Fibroblast of pulmonary artery (primary cell): ENCODE results near the gene ADAMTS7.
A peak's percentile ranks its signal among the peaks of the same experiment; 100 is the strongest.

Experiments
- DNase-seq: peaks from one replicate; pipeline ENCODE4 v3.0.0-alpha.2; 2010; ENCODE audit warnings: low read depth
- H3K4me3 ChIP-seq: replicated peaks from 2 replicates; pipeline ENCODE4 v1.5.1; 2011; ENCODE audit warnings: low read depth, mild to moderate bottlenecking, control low read depth, low read length, moderate library complexity
- CTCF ChIP-seq: IDR thresholded peaks from 2 replicates; pipeline ENCODE4 v1.5.1; 2011; ENCODE audit warnings: mild to moderate bottlenecking, control low read depth, low read length, inconsistent platforms; ENCODE audit errors: missing control alignments

Gene ADAMTS7

DNA sequence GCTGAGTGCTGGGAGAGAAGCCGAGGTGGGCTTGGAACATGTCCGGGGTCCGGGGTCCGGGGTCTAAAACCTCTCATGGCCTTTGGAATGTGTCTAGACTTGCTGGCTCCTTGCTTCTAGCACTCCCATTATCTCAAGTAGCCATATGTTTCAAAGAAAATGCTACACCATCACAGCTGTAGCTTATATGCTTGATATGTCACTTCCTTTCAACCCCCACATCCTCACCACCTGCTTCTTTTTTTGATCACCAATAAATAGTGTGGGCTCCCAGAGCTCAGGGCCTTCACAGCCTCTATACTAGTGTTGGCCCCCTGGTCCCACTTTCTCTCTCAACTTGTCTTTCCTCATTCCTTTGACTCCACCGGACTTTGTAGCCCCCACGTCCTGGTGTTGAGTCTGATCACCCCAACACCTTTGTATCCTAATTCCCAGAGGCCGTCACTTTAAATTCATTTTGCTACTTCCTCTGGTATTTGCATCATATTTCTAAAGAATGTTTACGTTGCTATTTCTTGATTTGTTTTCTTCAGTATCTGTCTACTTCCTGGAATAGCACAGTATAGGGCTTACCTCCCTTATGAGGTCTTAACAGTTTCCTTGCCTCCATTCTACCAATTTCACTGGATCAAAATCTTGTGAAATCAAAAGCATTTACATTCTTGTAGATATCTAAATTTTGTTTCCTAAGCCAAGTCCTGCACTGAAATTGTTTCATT lies 98.3 kb downstream of the ADAMTS7 start:
- TF ChIP-seq CTCF = no peak
- no peak overlapping the region for H3K4me3 ChIP-seq
- DNase-seq = no peak

- H3K4me3 ChIP-seq = no peak overlapping the region
- no peak for DNase-seq
- no peak for TF ChIP-seq CTCF
Measured at GRCh38 chr15:78711638-78712037, 99.6 kb downstream of the ADAMTS7 start.

DNA sequence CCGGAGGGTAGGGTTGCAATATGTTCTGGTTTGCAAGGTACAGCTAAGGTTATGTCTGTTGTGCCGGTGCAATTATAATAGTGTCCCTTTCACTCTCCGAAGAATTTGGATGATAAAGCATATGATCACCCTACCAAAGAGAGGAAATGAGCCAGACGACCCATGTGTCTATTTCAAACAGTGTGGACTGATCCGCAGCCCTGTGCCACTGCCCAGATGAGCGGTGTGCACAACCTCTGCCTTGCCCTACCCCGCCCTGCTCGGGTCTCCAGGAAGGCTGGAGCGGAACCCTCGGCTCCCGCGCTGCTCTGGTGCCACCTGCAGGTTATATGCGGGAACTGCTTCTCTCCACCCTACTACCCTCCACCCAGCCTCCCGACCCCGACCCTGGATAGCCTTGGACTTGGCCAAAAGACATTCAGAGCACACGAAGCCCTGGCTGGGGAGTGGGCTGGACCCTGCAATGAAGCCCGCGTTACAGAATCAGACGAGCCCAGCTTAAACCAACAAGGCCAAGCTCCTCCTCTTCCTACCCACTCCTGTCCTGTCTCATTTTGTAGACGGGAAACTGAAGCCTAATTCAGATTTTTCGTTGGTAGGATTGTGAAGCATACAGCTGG lies 101.9 kb downstream of the ADAMTS7 start:
- peak overlapping the region; percentile 3 for H3K4me3 ChIP-seq
- TF ChIP-seq CTCF = peak; percentile 83
- DNase-seq = peak; percentile 34
